Thyroid gland (tissue), 4 donors: ENCODE results near the gene SDHA. TPM values are rescaled to one million over a fixed set of nuclear protein-coding genes. Genes with fewer than 3 reads are reported as not detected.
"Not testable (repeated sequence)": the region's sequence is repeated elsewhere in the genome, so short reads cannot be mapped to it uniquely, and the experiment has no call there.

ENCODE experiments used
- DNase-seq, 2 donors: peaks; one replicate each; pipeline ENCODE4 v3.0.0-alpha.2; 2019
- H3K27ac ChIP-seq, 3 donors: fragments of 200-600 bp; sonication (generic); 1 replicate in 2 of 3; 2 replicates in 1 of 3; pipeline ENCODE4 v1.5.1; 2016 to 2019; ENCODE audit warnings: mild to moderate bottlenecking in 1 of 3, moderate library complexity in 1 of 3
- H3K27me3 ChIP-seq: fragments of 200-600 bp; sonication (generic); one replicate; pipeline ENCODE4 v1.5.1; 2019
- H3K36me3 ChIP-seq, 2 donors: fragments of 200-600 bp; sonication (generic); one replicate each; pipeline ENCODE4 v1.5.1; 2016 to 2019
- H3K4me1 ChIP-seq, 2 donors: fragments of 200-600 bp; sonication (generic); one replicate each; pipeline ENCODE4 v1.5.1; 2017 to 2019
- H3K4me3 ChIP-seq, 3 donors: fragments of 200-600 bp; sonication (generic); replicated peaks in 1 of 3; 1 replicate in 2 of 3; 2 replicates in 1 of 3; pipeline ENCODE4 v1.5.1; 2016; ENCODE audit warnings: mild to moderate bottlenecking in 1 of 3
- H3K9me3 ChIP-seq: fragments of 200-600 bp; sonication (generic); one replicate; pipeline ENCODE4 v1.5.1; 2017
- CTCF ChIP-seq, 6 experiments: fragments of 200-600 bp in 3 of 6; fragments of 450-650 bp in 3 of 6; sonication (generic) in 3 of 6; IDR thresholded peaks; one replicate each; pipeline ENCODE4 v1.5.1; 2016 to 2019; ENCODE audit warnings: antibody characterized with exemption in 6 of 6, mild to moderate bottlenecking in 2 of 6, inconsistent platforms in 1 of 6, moderate library complexity in 1 of 6
- POLR2A ChIP-seq, 2 donors: fragments of 450-650 bp; IDR thresholded peaks; one replicate each; pipeline ENCODE4 v1.6.1; 2017; ENCODE audit warnings: antibody characterized with exemption in 2 of 2, mild to moderate bottlenecking in 2 of 2, moderate library complexity in 1 of 2
- WGBS, 2 donors: methylation state at CpG; one replicate each; pipeline ENCODE4 v1.1.5; 2017; 5-methylcytosine and 5-hydroxymethylcytosine counted together
- intact Hi-C: fragments of 100-400 bp; cut with DNase I; formaldehyde crosslinking; loops from one replicate; pipeline ENCODE4 v1.15.1; 2023
- total RNA-seq, 4 donors: library from RNA; depleted of rRNA; stranded (reverse); fragments of >200 nt; gene quantifications; one replicate each; pipeline ENCODE4 v1.2.3, GENCODE V29; 2016

SDHA gene
- total RNA-seq, 4 donors from 2014 or later, result 86.9 to 102 (median 92.2) TPM

- TF ChIP-seq CTCF (IDR thresholded peaks at IDR 0.05) (no peak), POLR2A (IDR thresholded peaks at IDR 0.05) (no peak)
- WGBS, 2 donors, result 93 to 95% methylated on average over 8 of the region's 8 CpGs
- no peak for DNase-seq
- Histone ChIP-seq H3K4me1 (no peaks in the 10 kb centered on the region), H3K9me3 (no peaks in the 10 kb centered on the region), H3K36me3 (peaks cover 21 to 64% of the 10 kb centered on the region in 2 donors), H3K4me3 (no peak overlapping the region), H3K27me3 (no peaks in the 10 kb centered on the region), H3K27ac (no peak overlapping the region)
- intact Hi-C loops, result no loop called here
These were observed 16.3 kb downstream of the SDHA start for GRCh38 chr5:234450-234849.

- peaks cover 18 to 58% of the 10 kb centered on the region in 2 donors for H3K36me3 ChIP-seq
- H3K9me3 ChIP-seq, H3K27ac ChIP-seq, DNase-seq, H3K4me3 ChIP-seq, H3K4me1 ChIP-seq, H3K27me3 ChIP-seq, intact Hi-C loops: not testable (repeated sequence)
- 94 to 96% methylated on average over 5 to 6 of the region's 9 CpGs for WGBS, 2 donors
These were observed 17.4 kb downstream of the SDHA start for GRCh38 chr5:235527-235926.

GRCh38 chr5:237931-238330 is 19.8 kb downstream of the SDHA start:
- not testable (repeated sequence) for H3K27ac ChIP-seq, H3K27me3 ChIP-seq
- whole genome bisulfite sequencing, 2 donors, result 98 to 100% methylated on average over 8 of the region's 8 CpGs

GRCh38 chr5:240550-240949 is 22.4 kb downstream of the SDHA start:
- H3K4me1 ChIP-seq, H3K27me3 ChIP-seq, H3K27ac ChIP-seq, H3K4me3 ChIP-seq, H3K9me3 ChIP-seq, intact Hi-C loops, DNase-seq: not testable (repeated sequence)
- 98% methylated on average over 7 of the region's 7 CpGs for WGBS, 2 donors
- peaks cover 32 to 47% of the 10 kb centered on the region in 2 donors for H3K36me3 ChIP-seq

More at GRCh38 chr5:237931-238330, 19.8 kb downstream of the SDHA start:
- intact Hi-C loops, DNase-seq, H3K4me1 ChIP-seq, H3K9me3 ChIP-seq, H3K4me3 ChIP-seq: not testable (repeated sequence)
- peaks cover 40 to 65% of the 10 kb centered on the region in 2 donors for H3K36me3 ChIP-seq

- WGBS, 2 donors, result 95 to 97% methylated on average over 12 to 13 of the region's 13 CpGs
- intact Hi-C loops, H3K27ac ChIP-seq, DNase-seq, H3K4me1 ChIP-seq, H3K9me3 ChIP-seq, H3K4me3 ChIP-seq, H3K27me3 ChIP-seq: not testable (repeated sequence)
- peaks cover 31 to 47% of the 10 kb centered on the region in 2 donors for H3K36me3 ChIP-seq
These were observed 23.0 kb downstream of the SDHA start for GRCh38 chr5:241045-241669.

- H3K4me3 ChIP-seq, DNase-seq, intact Hi-C loops, H3K4me1 ChIP-seq, H3K27ac ChIP-seq, H3K9me3 ChIP-seq, H3K27me3 ChIP-seq: not testable (repeated sequence)
- WGBS, 2 donors, result 80 to 87% methylated on average over 12 of the region's 12 CpGs
- H3K36me3 ChIP-seq, result peaks cover 40 to 46% of the 10 kb centered on the region in 2 donors
These were observed 25.7 kb downstream of the SDHA start for GRCh38 chr5:243683-244367.

GRCh38 chr5:245717-246116 is 27.6 kb downstream of the SDHA start:
- intact Hi-C loops, result not testable (repeated sequence)

GRCh38 chr5:250396-250795 is 32.3 kb downstream of the SDHA start:
- DNase-seq, H3K4me3 ChIP-seq, H3K9me3 ChIP-seq, H3K27me3 ChIP-seq, H3K4me1 ChIP-seq, intact Hi-C loops, H3K27ac ChIP-seq: not testable (repeated sequence)
- WGBS, 2 donors, result 91 to 92% methylated on average over 6 to 8 of the region's 9 CpGs
- peaks cover 26 to 54% of the 10 kb centered on the region in 2 donors for H3K36me3 ChIP-seq

More at GRCh38 chr5:245717-246116, 27.6 kb downstream of the SDHA start:
- H3K27ac ChIP-seq, H3K9me3 ChIP-seq, H3K4me3 ChIP-seq, DNase-seq, H3K4me1 ChIP-seq, H3K27me3 ChIP-seq: not testable (repeated sequence)
- 87 to 97% methylated on average over 5 of the region's 5 CpGs for WGBS, 2 donors
- peaks cover 36 to 50% of the 10 kb centered on the region in 2 donors for H3K36me3 ChIP-seq

- intact Hi-C loops, H3K4me3 ChIP-seq, H3K9me3 ChIP-seq, DNase-seq, H3K27me3 ChIP-seq, H3K27ac ChIP-seq, H3K4me1 ChIP-seq: not testable (repeated sequence)
- 95 to 97% methylated on average over 5 to 6 of the region's 12 CpGs for WGBS, 2 donors
- peaks cover 26 to 50% of the 10 kb centered on the region in 2 donors for H3K36me3 ChIP-seq
These were observed 32.9 kb downstream of the SDHA start for GRCh38 chr5:251016-251415.

- intact Hi-C loops, H3K9me3 ChIP-seq, H3K27me3 ChIP-seq, H3K27ac ChIP-seq, H3K4me1 ChIP-seq, DNase-seq, H3K4me3 ChIP-seq: not testable (repeated sequence)
- 86 to 87% methylated on average over 8 of the region's 8 CpGs for WGBS, 2 donors
- peaks cover 26 to 54% of the 10 kb centered on the region in 2 donors for H3K36me3 ChIP-seq
These were observed 33.4 kb downstream of the SDHA start for GRCh38 chr5:251538-251937.

GRCh38 chr5:251975-252374 is 33.9 kb downstream of the SDHA start:
- H3K4me1 ChIP-seq, H3K9me3 ChIP-seq, H3K27me3 ChIP-seq, DNase-seq, H3K27ac ChIP-seq, H3K4me3 ChIP-seq, intact Hi-C loops: not testable (repeated sequence)
- peaks cover 29 to 58% of the 10 kb centered on the region in 2 donors for H3K36me3 ChIP-seq
- WGBS, 2 donors, result 86% methylated on average over 11 of the region's 11 CpGs
